T-helper 9 cell (primary cell): ENCODE measurements around the gene C2orf42.
"Not testable (repeated sequence)": the region's sequence is repeated elsewhere in the genome, so short reads cannot be mapped to it uniquely, and the experiment has no call there.

Experiments
- DNase-seq: peaks from one replicate; pipeline ENCODE4 v3.0.0-alpha.2; 2020

C2orf42 gene

DNA sequence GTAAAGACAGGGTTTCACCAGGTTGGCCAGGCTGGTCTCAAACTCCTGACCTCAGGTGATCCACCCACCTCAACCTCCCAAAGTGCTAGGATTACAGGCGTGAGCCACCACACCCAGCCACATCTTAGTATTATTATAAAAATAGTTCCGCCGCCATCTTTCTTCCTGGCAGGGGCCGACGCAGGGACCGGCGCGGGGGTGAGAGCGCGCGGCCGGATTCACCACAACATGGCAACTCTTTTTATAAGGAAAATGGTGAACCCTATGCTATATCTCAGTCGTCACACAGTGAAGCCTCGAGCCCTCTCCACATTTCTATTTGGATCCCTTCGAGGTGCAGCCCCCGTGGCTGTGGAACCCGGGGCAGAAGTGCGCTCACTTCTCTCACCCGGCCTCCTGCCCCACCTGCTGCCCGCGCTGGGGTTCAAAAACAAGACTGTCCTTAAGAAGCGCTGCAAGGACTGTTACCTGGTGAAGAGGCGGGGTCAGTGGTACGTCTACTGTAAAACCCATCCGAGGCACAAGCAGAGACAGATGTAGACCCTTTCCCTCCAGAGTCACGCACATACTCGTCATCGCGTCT lies 88.4 kb downstream of the C2orf42 start:
- DNase-seq: not testable (repeated sequence)

DNA sequence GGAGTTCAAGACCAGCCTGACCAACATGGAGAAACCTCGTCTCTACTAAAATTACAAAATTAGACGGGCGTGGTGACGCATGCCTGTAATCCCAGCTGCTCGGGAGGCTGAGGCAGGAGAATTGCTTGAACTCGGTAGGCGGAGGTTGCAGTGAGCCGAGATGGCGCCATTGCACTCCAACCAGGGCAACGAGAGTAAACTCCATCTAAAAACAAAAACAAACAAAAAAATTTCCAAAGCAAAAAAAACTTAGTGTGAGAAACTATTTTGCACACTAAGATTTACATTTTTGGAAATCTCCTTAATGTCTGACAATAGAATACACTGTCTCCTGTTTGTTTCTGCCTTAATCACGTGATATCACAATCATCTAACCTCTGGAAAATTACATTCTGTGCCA lies 89.1 kb downstream of the C2orf42 start:
- DNase-seq: not testable (repeated sequence)

DNA sequence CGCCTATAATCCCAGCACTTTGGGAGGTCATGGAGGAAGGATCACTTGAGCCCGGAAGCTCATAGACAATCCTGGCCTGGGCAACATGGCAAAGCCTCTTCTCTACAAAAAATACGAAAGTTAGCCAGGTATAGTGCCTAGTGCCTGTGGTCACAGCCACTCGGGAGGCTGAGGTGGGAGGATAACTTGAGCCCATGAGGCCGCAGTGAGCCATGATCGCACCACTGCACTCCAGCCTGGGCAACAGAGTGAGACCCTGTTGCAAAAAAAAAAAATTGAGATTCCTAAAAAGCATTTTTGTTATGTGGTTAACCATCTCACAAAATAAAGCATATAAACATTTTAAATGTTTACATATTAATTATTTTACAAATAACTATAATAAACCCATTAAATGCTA lies 89.6 kb downstream of the C2orf42 start:
- no peak for DNase-seq
